IMR-90 (cell line): ENCODE data around the gene HRH3. TPM values are rescaled to one million over a fixed set of nuclear protein-coding genes. Genes with fewer than 3 reads are reported as not detected.

ENCODE experiments used
- ATAC-seq: fragments of 200-7000 bp; cut with Tn5 transposase; 2 replicates; pipeline ENCODE4 v1.9.1; 2020; ENCODE audit warnings: low read depth, mild to moderate bottlenecking, moderate library complexity
- Bru-seq: library from RNA; stranded (reverse); fragments of 400-500 nt; gene quantifications from one replicate; lab custom pipeline; 2021; lab: Mats Ljungman, UMichigan
- BruChase-seq, 2 experiments: library from RNA; stranded (reverse); fragments of 400-500 nt; gene quantifications; one replicate each; lab custom pipeline; 2021; lab: Mats Ljungman, UMichigan
- BruUV-seq: library from RNA; stranded (reverse); fragments of 400-500 nt; replicated peaks from 2 replicates; lab custom pipeline; 2021; lab: Mats Ljungman, UMichigan
- CTCF ChIA-PET: fragments of 300-600 bp; formaldehyde crosslinking; extraction: SDS; loops from one replicate; lab custom pipeline; 2021; ENCODE audit warnings: antibody characterized with exemption; lab: Yijun Ruan, JAX
- POLR2A ChIA-PET: fragments of 300-600 bp; sonication (Branson Sonifier 250); formaldehyde crosslinking; loops from one replicate; lab custom pipeline; 2022; ENCODE audit warnings: antibody characterized with exemption; ENCODE audit not compliant: unreplicated experiment; lab: Charles Lee
- DNase-seq: peaks from one replicate; pipeline ENCODE4 v3.0.0; 2013
- H2AFZ ChIP-seq: replicated peaks from 2 replicates; pipeline ENCODE3; 2013; ENCODE audit warnings: low read length, mild to moderate bottlenecking; ENCODE audit not compliant: poor library complexity
- H2AK5ac ChIP-seq: 2 replicates; pipeline ENCODE4 v1.6.1; 2013; ENCODE audit warnings: low read depth, low read length, inconsistent platforms
- H2AK9ac ChIP-seq: replicated peaks from 2 replicates; pipeline ENCODE3; 2013; ENCODE audit warnings: mild to moderate bottlenecking, low read depth, low read length, moderate library complexity; ENCODE audit not compliant: poor library complexity
- H2BK120ac ChIP-seq: 2 replicates; pipeline ENCODE4 v1.6.1; 2013; ENCODE audit warnings: low read depth, low read length, inconsistent platforms
- H2BK15ac ChIP-seq: 3 replicates; pipeline ENCODE4 v1.6.1; 2013; ENCODE audit warnings: low read depth, low read length, inconsistent platforms
- H2BK20ac ChIP-seq: 2 replicates; pipeline ENCODE4 v1.6.1; 2013; ENCODE audit warnings: low read depth, mild to moderate bottlenecking, inconsistent platforms, low read length, moderate library complexity
- H2BK5ac ChIP-seq: 2 replicates; pipeline ENCODE4 v1.6.1; 2013; ENCODE audit warnings: mild to moderate bottlenecking, low read depth, low read length, inconsistent platforms; ENCODE audit not compliant: poor library complexity, severe bottlenecking
- H3K14ac ChIP-seq: replicated peaks from 2 replicates; pipeline ENCODE4 v1.6.1; 2013; ENCODE audit warnings: low read depth, low read length, inconsistent platforms
- H3K18ac ChIP-seq: 2 replicates; pipeline ENCODE4 v1.6.1; 2013; ENCODE audit warnings: low read depth, low read length, control low read depth
- H3K23ac ChIP-seq: 2 replicates; pipeline ENCODE4 v1.6.1; 2013; ENCODE audit warnings: low read depth, low read length, inconsistent platforms
- H3K27ac ChIP-seq: 2 replicates; pipeline ENCODE4 v1.5.1; 2013; ENCODE audit warnings: mild to moderate bottlenecking, control low read depth, low read length; ENCODE audit not compliant: insufficient read depth
- H3K27me3 ChIP-seq: 2 replicates; pipeline ENCODE4 v1.6.1; 2013; ENCODE audit warnings: low read length; ENCODE audit not compliant: control insufficient read depth, insufficient read depth
- H3K36me3 ChIP-seq: 2 replicates; pipeline ENCODE4 v1.6.1; 2013; ENCODE audit warnings: low read length, mixed read lengths; ENCODE audit not compliant: control insufficient read depth, insufficient read depth
- H3K4ac ChIP-seq: 2 replicates; pipeline ENCODE4 v1.6.1; 2013; ENCODE audit warnings: low read depth, low read length, inconsistent platforms
- H3K4me1 ChIP-seq: 2 replicates; pipeline ENCODE4 v1.6.1; 2013; ENCODE audit warnings: low read length, mixed read lengths; ENCODE audit not compliant: control insufficient read depth, insufficient read depth
- H3K4me2 ChIP-seq: 2 replicates; pipeline ENCODE4 v1.6.1; 2013; ENCODE audit warnings: low read depth, mild to moderate bottlenecking, control low read depth, low read length, moderate library complexity
- H3K4me3 ChIP-seq: 2 replicates; pipeline ENCODE4 v1.5.1; 2013; ENCODE audit warnings: low read depth, mild to moderate bottlenecking, control low read depth, low read length, moderate library complexity; ENCODE audit not compliant: insufficient read depth
- H3K56ac ChIP-seq: 2 replicates; pipeline ENCODE4 v1.6.1; 2013; ENCODE audit warnings: low read length, inconsistent platforms; ENCODE audit not compliant: insufficient read depth; ENCODE audit errors: extremely low read depth
- H3K79me1 ChIP-seq, 2 experiments: 2 replicates each; pipeline ENCODE4 v1.6.1; 2013; ENCODE audit warnings: low read length in 2 of 2, inconsistent platforms in 1 of 2, low read depth in 1 of 2
- H3K9ac ChIP-seq: 2 replicates; pipeline ENCODE4 v1.6.1; 2013; ENCODE audit warnings: low read depth, low read length, control low read depth
- H3K9me1 ChIP-seq: 2 replicates; pipeline ENCODE4 v1.6.1; 2013; ENCODE audit warnings: low read length, inconsistent platforms; ENCODE audit not compliant: insufficient read depth
- H3K9me3 ChIP-seq: 2 replicates; pipeline ENCODE4 v1.6.1; 2013; ENCODE audit warnings: low read length; ENCODE audit not compliant: control insufficient read depth, insufficient read depth
- H4K20me1 ChIP-seq: 2 replicates; pipeline ENCODE4 v1.6.1; 2013; ENCODE audit warnings: low read length, inconsistent platforms; ENCODE audit not compliant: insufficient read depth
- H4K5ac ChIP-seq: 2 replicates; pipeline ENCODE4 v1.6.1; 2013; ENCODE audit warnings: mild to moderate bottlenecking, low read depth, low read length, control low read depth
- H4K8ac ChIP-seq, 2 experiments: 2 replicates each; pipeline ENCODE4 v1.6.1; 2013; ENCODE audit warnings: low read depth in 2 of 2, low read length in 2 of 2, control low read depth in 1 of 2, inconsistent platforms in 1 of 2
- H4K91ac ChIP-seq: 2 replicates; pipeline ENCODE4 v1.6.1; 2013; ENCODE audit warnings: low read depth, low read length, inconsistent platforms; ENCODE audit not compliant: insufficient read depth
- MAZ ChIP-seq: IDR thresholded peaks from 2 replicates; pipeline ENCODE4 v1.6.1; 2012; ENCODE audit warnings: low read depth, mild to moderate bottlenecking, low read length, improper control_type of control experiment, moderate library complexity, borderline replicate concordance
- MXI1 ChIP-seq: IDR thresholded peaks from 2 replicates; pipeline ENCODE4 v1.6.1; 2012; ENCODE audit warnings: low read depth, mild to moderate bottlenecking, low read length, moderate library complexity, borderline replicate concordance
- RCOR1 ChIP-seq: IDR thresholded peaks from 2 replicates; pipeline ENCODE4 v1.6.1; 2012; ENCODE audit warnings: mild to moderate bottlenecking, low read length, improper control_type of control experiment; ENCODE audit not compliant: insufficient replicate concordance
- WGBS, 2 experiments: methylation state at CpG; one replicate each; pipeline versions ENCODE4 v1.1.5 to v1.1.7; 2013; ENCODE audit warnings: missing lambda C conversion rate in 2 of 2; ENCODE audit not compliant: insufficient read length in 1 of 2; ENCODE audit errors: extremely low coverage in 2 of 2; 5-methylcytosine and 5-hydroxymethylcytosine counted together
- dilution Hi-C: fragments of 300-500 bp; cut with HindIII; formaldehyde crosslinking; loops from one replicate; pipeline ENCODE4 v1.14.3; 2018; ENCODE audit warnings: low sequenced_read_pairs; ENCODE audit not compliant: unreplicated experiment
- in situ Hi-C: fragments of 300-500 bp; cut with MboI; formaldehyde crosslinking; loops from 3 replicates; pipeline ENCODE4 v1.14.3; 2019; ENCODE audit warnings: low sequenced_read_pairs, inconsistent platforms, mixed read lengths
- intact Hi-C: fragments of 100-400 bp; cut with micrococcal nuclease; formaldehyde crosslinking; loops from 2 replicates; pipeline ENCODE4 v1.10.0; 2022
- long read RNA-seq: library from polyadenylated mRNA; unstranded; transcript quantifications from one replicate; pipeline ENCODE4 v2.0.0, GENCODE V29; 2021; ENCODE audit not compliant: unreplicated experiment
- polyA plus RNA-seq, 3 experiments: library from polyadenylated mRNA; depleted of rRNA; stranded (reverse); fragments of >200 nt; gene quantifications; 2 replicates each; pipeline ENCODE4 v1.2.3, GENCODE V29; 2012; ENCODE audit warnings: low replicate concordance in 1 of 3
- total RNA-seq: library from RNA; depleted of rRNA; stranded (reverse); fragments of >200 nt; gene quantifications from 2 replicates; pipeline ENCODE4 v1.2.3, GENCODE V29; 2012; rRNA removed

The HRH3 gene
- total RNA-seq: not detected in 2 replicates
- polyA plus RNA-seq (2012; rRNA removed): not detected in 2 replicates
- not detected in 2 replicates for polyA plus RNA-seq (2012; cell fraction: cytosol; rRNA removed)
- polyA plus RNA-seq (2012; cell fraction: nucleus; rRNA removed; ENCODE audit: low replicate concordance): not detected in 2 replicates
- Bru-seq, nascent RNA: not detected
- BruChase-seq, experiment 1, labeled RNA remaining after a 6-hour chase: not detected
- BruChase-seq, experiment 2, labeled RNA remaining after a 2-hour chase: not detected
- long read RNA-seq: 0 reads

- no TSS peak for BruUV-seq
Measured at GRCh38 chr20:62219992-62220665, at the start of gene HRH3. Gene HRH3 (minus strand): TSS chr20:62220278. CDS start chr20:62219970, 308 bp downstream.

More at GRCh38 chr20:62219992-62220665, at the start of gene HRH3:
- Histone ChIP-seq H2AK5ac (no peak within 1 kb of the TSS), H2AFZ (peak within 1 kb of the TSS; percentile 21), H3K4ac (no peak within 1 kb of the TSS), H3K4me2 (peak within 1 kb of the TSS; percentile 46; the same call in 1 of the 2 replicates), H3K4me1 (no peaks in the 10 kb centered on the region), H3K9me1 (no peaks in the 10 kb centered on the region), H3K56ac (no peak within 1 kb of the TSS), H2BK5ac (no peak within 1 kb of the TSS), H3K18ac (no peak within 1 kb of the TSS), H3K9ac (no peak within 1 kb of the TSS), H3K23ac (no peak within 1 kb of the TSS), H4K5ac (no peak within 1 kb of the TSS), H3K79me1 (no peaks in the 10 kb centered on the region), H2BK120ac (no peak within 1 kb of the TSS), H4K8ac (no peak within 1 kb of the TSS), H2BK20ac (no peak within 1 kb of the TSS), H3K36me3 (no peaks in the 10 kb centered on the region), H3K14ac (no peak within 1 kb of the TSS), H4K20me1 (peaks cover 12% of the 10 kb centered on the region), H2AK9ac (no peak within 1 kb of the TSS), H2BK15ac (no peak within 1 kb of the TSS), H3K27ac (no peak within 1 kb of the TSS), H3K4me3 (peak within 1 kb of the TSS; percentile 25; the same call in 1 of the 2 replicates), H4K91ac (no peak within 1 kb of the TSS), H3K9me3 (no peaks in the 10 kb centered on the region), H3K27me3 (peaks cover 83% of the 10 kb centered on the region)
- in situ Hi-C loops: no loop called here
- DNase-seq (no peak), ATAC-seq (peak; percentile 92)
- TF ChIP-seq MXI1 (0 out of 2 replicates have a peak, but pooled peaks have one; percentile 41), RCOR1 (no peak), MAZ (peak; percentile 41; the same call in 1 of the 2 replicates)
- ChIA-PET POLR2A (no interaction called here), CTCF (no interaction called here)
- intact Hi-C loops: no loop called here
- WGBS, 2 experiments: 1% methylated on average over 18 of the region's 84 CpGs; no CpG with 5 or more reads in 1 of the 2 experiments
- dilution Hi-C loops: no loop called here
